HCT116 (cell line): ENCODE results near the gene MYO1F. TPM values are rescaled to one million over a fixed set of nuclear protein-coding genes. Genes with fewer than 3 reads are reported as not detected.

Source experiments
- ATAC-seq: fragments of 200-7000 bp; cut with Tn5 transposase; 2 replicates; pipeline ENCODE4 v1.9.1; 2020; ENCODE audit warnings: mild to moderate bottlenecking, moderate library complexity
- BruUV-seq: library from RNA; stranded (reverse); fragments of 400-500 nt; replicated peaks from 2 replicates; lab custom pipeline; 2021; lab: Mats Ljungman, UMichigan
- CTCF ChIA-PET: fragments of 300-600 bp; sonication (Branson Sonifier 250); formaldehyde crosslinking; loops from one replicate; lab custom pipeline; 2021; ENCODE audit warnings: antibody characterized with exemption; lab: Charles Lee
- POLR2A ChIA-PET: fragments of 300-600, 350-600 bp; sonication (Branson Sonifier 250); formaldehyde crosslinking; loops from one replicate; lab custom pipeline; 2021; ENCODE audit warnings: antibody characterized with exemption; lab: Charles Lee
- RAD21 ChIA-PET, 2 experiments: fragments of 300-600 bp; sonication (Branson Sonifier 250); formaldehyde crosslinking; loops; one replicate each; lab custom pipeline; 2023; ENCODE audit warnings: low total read pairs in 2 of 2; ENCODE audit not compliant: uncharacterized antibody in 2 of 2, unreplicated experiment in 2 of 2, low non-redundant PET in 1 of 2; lab: Charles Lee
- DNase-seq: peaks from one replicate; pipeline ENCODE4 v3.0.0-alpha.2; 2010; ENCODE audit warnings: low read depth, low spot score
- H2AFZ ChIP-seq: fragments of 200-600 bp; shearing (Covaris generic), sonication (generic); 2 replicates; pipeline ENCODE4 v1.6.1; 2017; ENCODE audit warnings: low read depth, mixed run types, mixed read lengths, antibody characterized with exemption, low read length; ENCODE audit not compliant: poor library complexity, severe bottlenecking
- H3K27ac ChIP-seq: 2 replicates; pipeline ENCODE4 v1.5.1; 2012; ENCODE audit warnings: low read depth, low read length
- H3K27me3 ChIP-seq: fragments of 200-600 bp; sonication (generic); 2 replicates; pipeline ENCODE4 v1.6.1; 2016; ENCODE audit warnings: mixed run types, low read length, mixed read lengths; ENCODE audit not compliant: insufficient read depth
- H3K36me3 ChIP-seq, 2 experiments: fragments of 200-500 bp in 1 of 2; fragments of 200-600 bp in 1 of 2; sonication (Bioruptor generic) in 1 of 2; sonication (generic) in 1 of 2; 2 replicates each; pipeline versions ENCODE4 v1.5.1 to v1.6.1; 2014 to 2016; ENCODE audit warnings: low read length in 2 of 2, inconsistent platforms in 1 of 2, mixed read lengths in 1 of 2, mixed run types in 1 of 2; ENCODE audit not compliant: insufficient read depth in 2 of 2, control insufficient read depth in 1 of 2
- H3K4me1 ChIP-seq, 2 experiments: fragments of 200-600 bp in 1 of 2; sonication (generic) in 1 of 2; 2 replicates each; pipeline versions ENCODE4 v1.5.1 to v1.6.1; 2012 to 2017; ENCODE audit warnings: low read length in 2 of 2, inconsistent platforms in 1 of 2, mild to moderate bottlenecking in 1 of 2, mixed read lengths in 1 of 2, mixed run types in 1 of 2, moderate library complexity in 1 of 2; ENCODE audit not compliant: insufficient read depth in 2 of 2, control insufficient read depth in 1 of 2
- H3K4me2 ChIP-seq: fragments of 200-600 bp; sonication (generic); 2 replicates; pipeline ENCODE4 v1.6.1; 2017; ENCODE audit warnings: mixed run types, low read length, mixed read lengths
- H3K4me3 ChIP-seq, 2 experiments: fragments of 200-600 bp in 1 of 2; sonication (generic) in 1 of 2; replicated peaks in 1 of 2; 2 replicates each; pipeline ENCODE4 v1.5.1; 2011 to 2016; ENCODE audit warnings: low read length in 2 of 2, control low read depth in 1 of 2, low read depth in 1 of 2, mild to moderate bottlenecking in 1 of 2, mixed read lengths in 1 of 2, mixed run types in 1 of 2
- H3K79me2 ChIP-seq: fragments of 200-600 bp; sonication (generic); 2 replicates; pipeline ENCODE4 v1.6.1; 2017; ENCODE audit warnings: mild to moderate bottlenecking, mixed run types, low read length, moderate library complexity, mixed read lengths; ENCODE audit not compliant: insufficient read depth
- H3K9ac ChIP-seq: fragments of 200-600 bp; sonication (generic); 2 replicates; pipeline ENCODE4 v1.6.1; 2016; ENCODE audit warnings: low read length, mixed read lengths
- H3K9me2 ChIP-seq: fragments of 200-600 bp; sonication (generic), shearing (Covaris generic); 2 replicates; pipeline ENCODE4 v1.6.1; 2017; ENCODE audit warnings: mixed run types, mild to moderate bottlenecking, moderate library complexity; ENCODE audit not compliant: insufficient read depth
- H3K9me3 ChIP-seq, 2 experiments: fragments of 200-500 bp in 1 of 2; fragments of 200-600 bp in 1 of 2; sonication (Bioruptor generic) in 1 of 2; sonication (generic) in 1 of 2; 2 replicates each; pipeline ENCODE4 v1.6.1; 2014 to 2017; ENCODE audit warnings: low read length in 2 of 2, mixed read lengths in 2 of 2, inconsistent platforms in 1 of 2, low read depth in 1 of 2, mild to moderate bottlenecking in 1 of 2, mixed run types in 1 of 2, moderate library complexity in 1 of 2; ENCODE audit not compliant: control insufficient read depth in 1 of 2, insufficient read depth in 1 of 2
- H4K20me1 ChIP-seq: fragments of 200-600 bp; sonication (generic), shearing (Covaris generic); 2 replicates; pipeline ENCODE4 v1.6.1; 2017; ENCODE audit warnings: mixed run types, mild to moderate bottlenecking, moderate library complexity; ENCODE audit not compliant: insufficient read depth
- CEBPB ChIP-seq: IDR thresholded peaks from 2 replicates; pipeline ENCODE4 v1.6.1; 2012; ENCODE audit warnings: low read depth
- ELF1 ChIP-seq: IDR thresholded peaks from 2 replicates; pipeline ENCODE4 v1.6.1; 2012; ENCODE audit warnings: low read depth, borderline replicate concordance
- POLR2A ChIP-seq: IDR thresholded peaks from 2 replicates; pipeline ENCODE4 v1.7.0; 2011; ENCODE audit warnings: borderline replicate concordance; ENCODE audit not compliant: insufficient read depth, insufficient read length; ENCODE audit errors: extremely low read depth
- RAD21 ChIP-seq: IDR thresholded peaks from 2 replicates; pipeline ENCODE4 v1.6.1; 2012; ENCODE audit warnings: low read depth, mild to moderate bottlenecking
- SIN3A ChIP-seq: IDR thresholded peaks from 2 replicates; pipeline ENCODE4 v1.6.1; 2012; ENCODE audit warnings: low read depth
- SRF ChIP-seq: IDR thresholded peaks from 2 replicates; pipeline ENCODE4 v1.6.1; 2012; ENCODE audit warnings: low read depth
- ZNF274 ChIP-seq: fragments of 200-500 bp; sonication (Bioruptor generic); IDR thresholded peaks from 2 replicates; pipeline ENCODE4 v1.6.1; 2014; ENCODE audit warnings: mild to moderate bottlenecking, low read depth, low read length, inconsistent platforms
- intact Hi-C: fragments of 100-400 bp; cut with micrococcal nuclease; formaldehyde crosslinking; loops from 2 replicates; pipeline ENCODE4 v1.10.0; 2022
- total RNA-seq: library from RNA; stranded (reverse); gene quantifications from one replicate; pipeline ENCODE4 v1.2.1, GENCODE V29; 2021; ENCODE audit not compliant: unreplicated experiment
- TF ChIP-seq, protein P1 (sequence below): IDR thresholded peaks from 2 replicates; pipeline ENCODE4 v1.6.1; 2012; ENCODE audit warnings: low read depth

The MYO1F gene
- total RNA-seq, 1 experiment from 2014 or later: 0.39 TPM

DNA sequence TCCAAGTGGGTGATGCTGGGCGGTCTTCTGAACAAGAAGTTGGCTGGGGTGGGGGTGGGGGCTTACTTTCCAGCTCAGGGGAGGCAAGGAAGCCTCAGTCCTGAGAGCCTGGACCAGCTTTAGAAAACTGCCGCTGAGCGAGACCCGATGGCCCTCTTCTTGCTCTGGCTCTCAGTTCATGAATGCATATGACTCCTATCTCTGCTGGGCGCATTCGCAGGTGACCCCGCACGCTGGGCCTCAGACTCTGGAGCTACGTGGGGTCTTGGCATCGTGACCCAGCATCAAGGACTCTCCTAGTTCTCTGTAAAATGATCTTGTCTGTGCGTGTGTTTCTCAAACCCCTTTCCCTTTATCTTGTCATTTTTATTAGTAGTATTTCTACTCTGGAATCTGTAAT is 94.5 kb downstream of the MYO1F start:
- Histone ChIP-seq H4K20me1 (no peaks in the 10 kb centered on the region; the same call in 1 of the 2 replicates), H3K4me1 (no peaks in the 10 kb centered on the region), H3K9me3 (no peaks in the 10 kb centered on the region), H3K79me2 (peaks cover 79% of the 10 kb centered on the region), H2AFZ (no peak overlapping the region), H3K27me3 (no peaks in the 10 kb centered on the region), H3K9ac (no peak overlapping the region), H3K36me3 (peaks cover 31 to 52% of the 10 kb centered on the region in 2 experiments), H3K4me2 (no peak overlapping the region), H3K27ac (no peak overlapping the region), H3K4me3 (no peak overlapping the region), H3K9me2 (no peaks in the 10 kb centered on the region)
- RAD21 ChIA-PET: no interaction called here
- no peak for ATAC-seq
- DNase-seq: no peak
- POLR2A ChIA-PET: interaction anchor here (1.7 kb wide), 1 partner anchor 12 kb away, joined by 3 read pairs; no protein-coding TSS in a partner anchor
- intact Hi-C loops: no loop called here
- no TSS peak for BruUV-seq
- CTCF ChIA-PET: no interaction called here
- TF ChIP-seq SIN3A (no peak), RAD21 (no peak), SRF (no peak), CEBPB (no peak)

DNA sequence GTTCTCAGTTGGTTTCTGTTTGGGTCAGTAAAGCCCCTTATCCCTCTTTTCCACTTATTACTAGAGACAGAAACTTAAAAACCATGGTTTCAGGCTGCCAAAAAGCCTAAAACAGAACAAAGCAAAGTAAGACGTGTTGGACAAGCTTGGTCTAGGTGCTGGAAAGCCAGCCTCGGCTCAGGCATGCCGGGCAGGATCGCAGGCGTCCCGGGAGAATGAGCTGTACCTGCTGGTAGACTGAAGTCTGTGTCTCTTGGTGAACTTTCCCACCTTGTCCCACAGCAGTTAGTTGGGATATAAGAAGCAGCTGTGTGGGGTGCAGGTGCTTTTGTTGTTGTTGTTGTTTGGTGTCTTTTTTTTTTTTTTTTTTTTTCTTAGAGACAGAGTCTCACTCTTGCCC is 95.6 kb downstream of the MYO1F start:
- H3K4me3 ChIP-seq: no peak overlapping the region
- no TSS peak for BruUV-seq
- intact Hi-C loops: no loop called here
- H3K79me2 ChIP-seq: peaks cover 90% of the 10 kb centered on the region
- TF ChIP-seq ZNF274 (no peak), POLR2A (no peak), ELF1 (no peak)
- TF ChIP-seq, protein P1, sequence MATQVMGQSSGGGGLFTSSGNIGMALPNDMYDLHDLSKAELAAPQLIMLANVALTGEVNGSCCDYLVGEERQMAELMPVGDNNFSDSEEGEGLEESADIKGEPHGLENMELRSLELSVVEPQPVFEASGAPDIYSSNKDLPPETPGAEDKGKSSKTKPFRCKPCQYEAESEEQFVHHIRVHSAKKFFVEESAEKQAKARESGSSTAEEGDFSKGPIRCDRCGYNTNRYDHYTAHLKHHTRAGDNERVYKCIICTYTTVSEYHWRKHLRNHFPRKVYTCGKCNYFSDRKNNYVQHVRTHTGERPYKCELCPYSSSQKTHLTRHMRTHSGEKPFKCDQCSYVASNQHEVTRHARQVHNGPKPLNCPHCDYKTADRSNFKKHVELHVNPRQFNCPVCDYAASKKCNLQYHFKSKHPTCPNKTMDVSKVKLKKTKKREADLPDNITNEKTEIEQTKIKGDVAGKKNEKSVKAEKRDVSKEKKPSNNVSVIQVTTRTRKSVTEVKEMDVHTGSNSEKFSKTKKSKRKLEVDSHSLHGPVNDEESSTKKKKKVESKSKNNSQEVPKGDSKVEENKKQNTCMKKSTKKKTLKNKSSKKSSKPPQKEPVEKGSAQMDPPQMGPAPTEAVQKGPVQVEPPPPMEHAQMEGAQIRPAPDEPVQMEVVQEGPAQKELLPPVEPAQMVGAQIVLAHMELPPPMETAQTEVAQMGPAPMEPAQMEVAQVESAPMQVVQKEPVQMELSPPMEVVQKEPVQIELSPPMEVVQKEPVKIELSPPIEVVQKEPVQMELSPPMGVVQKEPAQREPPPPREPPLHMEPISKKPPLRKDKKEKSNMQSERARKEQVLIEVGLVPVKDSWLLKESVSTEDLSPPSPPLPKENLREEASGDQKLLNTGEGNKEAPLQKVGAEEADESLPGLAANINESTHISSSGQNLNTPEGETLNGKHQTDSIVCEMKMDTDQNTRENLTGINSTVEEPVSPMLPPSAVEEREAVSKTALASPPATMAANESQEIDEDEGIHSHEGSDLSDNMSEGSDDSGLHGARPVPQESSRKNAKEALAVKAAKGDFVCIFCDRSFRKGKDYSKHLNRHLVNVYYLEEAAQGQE: no peak
- H2AFZ ChIP-seq: no peak overlapping the region
- ChIA-PET RAD21 (no interaction called here), CTCF (no interaction called here), POLR2A (interaction anchor here (0.9 to 1.7 kb wide), 2 partner anchors 11 to 32 kb away, joined by 3 to 4 read pairs; partner anchors contain the start of gene ZNF414)
- no peaks in the 10 kb centered on the region for H3K27me3 ChIP-seq
- H4K20me1 ChIP-seq: no peaks in the 10 kb centered on the region; the same call in 1 of the 2 replicates
- H3K9me3 ChIP-seq: no peaks in the 10 kb centered on the region
- no peak for ATAC-seq
- H3K9ac ChIP-seq: no peak overlapping the region
- no peak overlapping the region for H3K4me2 ChIP-seq
- DNase-seq: no peak
- H3K4me1 ChIP-seq: no peaks in the 10 kb centered on the region
- no peaks in the 10 kb centered on the region for H3K9me2 ChIP-seq
- H3K27ac ChIP-seq: no peak overlapping the region
- peaks cover 34 to 55% of the 10 kb centered on the region in 2 experiments for H3K36me3 ChIP-seq
